ENCODE measurements around the gene UBE2E2. TPM values are rescaled to one million over a fixed set of nuclear protein-coding genes. Genes with fewer than 3 reads are reported as not detected.
A peak's percentile ranks its signal among the peaks of the same experiment; 100 is the strongest.
"Not testable (repeated sequence)": the region's sequence is repeated elsewhere in the genome, so short reads cannot be mapped to it uniquely, and the experiment has no call there.

Gene UBE2E2
- total RNA-seq, 1 experiment from 2014 or later: 64.3 TPM

- CTCF ChIA-PET: no interaction called here
- Mint-ChIP-seq H3K27ac (ENCODE audit: low read depth, unreplicated experiment) (no peak overlapping the region), H3K4me3 (ENCODE audit: unreplicated experiment) (no peak overlapping the region)
Measured at GRCh38 chr3:23170291-23170690, 32.8 kb upstream of the UBE2E2 start.

GRCh38 chr3:23172059-23172458, 31.1 kb upstream of the UBE2E2 start:
- no peak for TF ChIP-seq CTCF (IDR thresholded peaks at IDR 0.05; ENCODE audit: unreplicated experiment)
- H3K4me1 Mint-ChIP-seq (ENCODE audit: insufficient read depth, unreplicated experiment): no peaks in the 10 kb centered on the region
- no peak overlapping the region for H3K4me3 Mint-ChIP-seq (ENCODE audit: unreplicated experiment)
- H3K36me3 Mint-ChIP-seq (ENCODE audit: insufficient read depth, unreplicated experiment): no peaks in the 10 kb centered on the region
- no peaks in the 10 kb centered on the region for H3K27me3 Mint-ChIP-seq (ENCODE audit: insufficient read depth, unreplicated experiment)
- intact Hi-C loops (cut with micrococcal nuclease): no loop called here
- no TSS peak for BruUV-seq (replicated peaks)
- peaks cover 9% of the 10 kb centered on the region for H3K9me3 Mint-ChIP-seq (ENCODE audit: unreplicated experiment)
- ChIA-PET CTCF (interaction anchor here (0.9 kb wide), 1 partner anchor 10 kb away, joined by 3 read pairs; no protein-coding TSS in a partner anchor), POLR2A (interaction anchor here (0.6 to 0.7 kb wide), 2 partner anchors 51 to 73 kb away, joined by 3 read pairs; no protein-coding TSS in a partner anchor)
- H3K27ac Mint-ChIP-seq (ENCODE audit: low read depth, unreplicated experiment): no peak overlapping the region
- peak; percentile 41 for DNase-seq (ENCODE audit: unreplicated experiment)

More at GRCh38 chr3:23170291-23170690, 32.8 kb upstream of the UBE2E2 start:
- no peak for DNase-seq (ENCODE audit: unreplicated experiment)
- H3K9me3 Mint-ChIP-seq (ENCODE audit: unreplicated experiment): peaks cover 9% of the 10 kb centered on the region
- no TSS peak for BruUV-seq (replicated peaks)
- TF ChIP-seq CTCF (IDR thresholded peaks at IDR 0.05; ENCODE audit: unreplicated experiment): no peak
- POLR2A ChIA-PET: interaction anchor here (0.5 to 1.0 kb wide), 2 partner anchors 566 to 776 kb away, joined by 3 read pairs; no protein-coding TSS in a partner anchor
- no peaks in the 10 kb centered on the region for H3K36me3 Mint-ChIP-seq (ENCODE audit: insufficient read depth, unreplicated experiment)
- H3K4me1 Mint-ChIP-seq (ENCODE audit: insufficient read depth, unreplicated experiment): no peaks in the 10 kb centered on the region
- no peaks in the 10 kb centered on the region for H3K27me3 Mint-ChIP-seq (ENCODE audit: insufficient read depth, unreplicated experiment)
- intact Hi-C loops (cut with micrococcal nuclease): no loop called here

- no peak for TF ChIP-seq CTCF (IDR thresholded peaks at IDR 0.05; ENCODE audit: unreplicated experiment)
- CTCF ChIA-PET: interaction anchor here (0.6 to 1.1 kb wide), 2 partner anchors 10 to 1127 kb away, joined by 3 read pairs; no protein-coding TSS in a partner anchor
Measured at GRCh38 chr3:23174426-23175039, 28.6 kb upstream of the UBE2E2 start.

GRCh38 chr3:23175341-23176083, 27.6 kb upstream of the UBE2E2 start:
- Mint-ChIP-seq H3K4me3 (ENCODE audit: unreplicated experiment) (no peak overlapping the region), H3K27ac (ENCODE audit: low read depth, unreplicated experiment) (no peak overlapping the region), H3K9me3 (ENCODE audit: unreplicated experiment) (peaks cover 7% of the 10 kb centered on the region), H3K4me1 (ENCODE audit: insufficient read depth, unreplicated experiment) (no peaks in the 10 kb centered on the region), H3K36me3 (ENCODE audit: insufficient read depth, unreplicated experiment) (no peaks in the 10 kb centered on the region), H3K27me3 (ENCODE audit: insufficient read depth, unreplicated experiment) (no peaks in the 10 kb centered on the region)
- intact Hi-C loops (cut with micrococcal nuclease): no loop called here
- BruUV-seq (replicated peaks): no TSS peak
- POLR2A ChIA-PET: interaction anchor here (0.5 to 1.0 kb wide), 2 partner anchors 10 to 251 kb away, joined by 3 read pairs; no protein-coding TSS in a partner anchor
- no peak for DNase-seq (ENCODE audit: unreplicated experiment)
- CTCF ChIA-PET: interaction anchor here (0.7 to 1.2 kb wide), 3 partner anchors 10 to 74 kb away, joined by 3 to 4 read pairs (median 3); no protein-coding TSS in a partner anchor
- TF ChIP-seq CTCF (IDR thresholded peaks at IDR 0.05; ENCODE audit: unreplicated experiment): no peak

More at GRCh38 chr3:23174426-23175039, 28.6 kb upstream of the UBE2E2 start:
- H3K27ac Mint-ChIP-seq (ENCODE audit: low read depth, unreplicated experiment): no peak overlapping the region
- POLR2A ChIA-PET: no interaction called here
- no peaks in the 10 kb centered on the region for H3K4me1 Mint-ChIP-seq (ENCODE audit: insufficient read depth, unreplicated experiment)
- peaks cover 14% of the 10 kb centered on the region for H3K9me3 Mint-ChIP-seq (ENCODE audit: unreplicated experiment)
- no peaks in the 10 kb centered on the region for H3K27me3 Mint-ChIP-seq (ENCODE audit: insufficient read depth, unreplicated experiment)
- BruUV-seq (replicated peaks): no TSS peak
- intact Hi-C loops (cut with micrococcal nuclease): no loop called here
- DNase-seq (ENCODE audit: unreplicated experiment): no peak
- H3K4me3 Mint-ChIP-seq (ENCODE audit: unreplicated experiment): no peak overlapping the region
- H3K36me3 Mint-ChIP-seq (ENCODE audit: insufficient read depth, unreplicated experiment): no peaks in the 10 kb centered on the region

GRCh38 chr3:23176839-23177238, 26.3 kb upstream of the UBE2E2 start:
- H3K4me3 Mint-ChIP-seq (ENCODE audit: unreplicated experiment); intact Hi-C loops (cut with micrococcal nuclease); H3K4me1 Mint-ChIP-seq (ENCODE audit: insufficient read depth, unreplicated experiment); H3K27me3 Mint-ChIP-seq (ENCODE audit: insufficient read depth, unreplicated experiment); CTCF ChIA-PET; BruUV-seq (replicated peaks); H3K27ac Mint-ChIP-seq (ENCODE audit: low read depth, unreplicated experiment); H3K36me3 Mint-ChIP-seq (ENCODE audit: insufficient read depth, unreplicated experiment); DNase-seq (ENCODE audit: unreplicated experiment); H3K9me3 Mint-ChIP-seq (ENCODE audit: unreplicated experiment): not testable (repeated sequence)
- POLR2A ChIA-PET: interaction anchor here (1.0 kb wide), 1 partner anchor 8 kb away, joined by 3 read pairs; no protein-coding TSS in a partner anchor

Measured in MCF 10A (cell line).